ENCODE results near the gene USP35. TPM values are rescaled to one million over a fixed set of nuclear protein-coding genes. Genes with fewer than 3 reads are reported as not detected.

Gene USP35
- total RNA-seq, 1 donor from 2014 or later: 6.6 TPM

GRCh38 chr11:78158987-78159652, 29.6 kb upstream of the USP35 start:
- Histone ChIP-seq H3K27me3 (ENCODE audit: control insufficient read depth, insufficient read depth, low read length) (no peaks in the 10 kb centered on the region), H3K36me3 (ENCODE audit: control insufficient read depth, insufficient read depth, low read length) (no peaks in the 10 kb centered on the region), H3K4me3 (ENCODE audit: low read depth, low read length) (no peak overlapping the region)
- no peak for DNase-seq (ENCODE audit: low read depth)
- no peak for TF ChIP-seq CTCF (IDR thresholded peaks at IDR 0.05; ENCODE audit: insufficient read depth, low read length, poor library complexity, severe bottlenecking)

- no peak for DNase-seq (ENCODE audit: low read depth)
- Histone ChIP-seq H3K27me3 (ENCODE audit: control insufficient read depth, insufficient read depth, low read length) (no peaks in the 10 kb centered on the region), H3K36me3 (ENCODE audit: control insufficient read depth, insufficient read depth, low read length) (no peaks in the 10 kb centered on the region), H3K4me3 (ENCODE audit: low read depth, low read length) (no peak overlapping the region)
- no peak for TF ChIP-seq CTCF (IDR thresholded peaks at IDR 0.05; ENCODE audit: insufficient read depth, low read length, poor library complexity, severe bottlenecking)
Observed at GRCh38 chr11:78160557-78160956, 28.2 kb upstream of the USP35 start.

- H3K36me3 ChIP-seq (ENCODE audit: control insufficient read depth, insufficient read depth, low read length): no peaks in the 10 kb centered on the region
- H3K27me3 ChIP-seq (ENCODE audit: control insufficient read depth, insufficient read depth, low read length): no peaks in the 10 kb centered on the region
- no peak for DNase-seq (ENCODE audit: low read depth)
- H3K4me3 ChIP-seq (ENCODE audit: low read depth, low read length): no peak overlapping the region
- no peak for TF ChIP-seq CTCF (IDR thresholded peaks at IDR 0.05; ENCODE audit: insufficient read depth, low read length, poor library complexity, severe bottlenecking)
Observed at GRCh38 chr11:78161346-78161745, 27.4 kb upstream of the USP35 start.

GRCh38 chr11:78161962-78162371, 26.8 kb upstream of the USP35 start:
- no peaks in the 10 kb centered on the region for H3K27me3 ChIP-seq (ENCODE audit: control insufficient read depth, insufficient read depth, low read length)
- DNase-seq (ENCODE audit: low read depth): no peak
- H3K4me3 ChIP-seq (ENCODE audit: low read depth, low read length): no peak overlapping the region
- H3K36me3 ChIP-seq (ENCODE audit: control insufficient read depth, insufficient read depth, low read length): no peaks in the 10 kb centered on the region
- no peak for TF ChIP-seq CTCF (IDR thresholded peaks at IDR 0.05; ENCODE audit: insufficient read depth, low read length, poor library complexity, severe bottlenecking)

GRCh38 chr11:78163828-78164227, 24.9 kb upstream of the USP35 start:
- DNase-seq (ENCODE audit: low read depth): no peak
- no peak overlapping the region for H3K4me3 ChIP-seq (ENCODE audit: low read depth, low read length)
- no peaks in the 10 kb centered on the region for H3K36me3 ChIP-seq (ENCODE audit: control insufficient read depth, insufficient read depth, low read length)
- H3K27me3 ChIP-seq (ENCODE audit: control insufficient read depth, insufficient read depth, low read length): no peaks in the 10 kb centered on the region
- TF ChIP-seq CTCF (IDR thresholded peaks at IDR 0.05; ENCODE audit: insufficient read depth, low read length, poor library complexity, severe bottlenecking): no peak

GRCh38 chr11:78164471-78164870, 24.2 kb upstream of the USP35 start:
- Histone ChIP-seq H3K4me3 (ENCODE audit: low read depth, low read length) (no peak overlapping the region), H3K27me3 (ENCODE audit: control insufficient read depth, insufficient read depth, low read length) (no peaks in the 10 kb centered on the region), H3K36me3 (ENCODE audit: control insufficient read depth, insufficient read depth, low read length) (no peaks in the 10 kb centered on the region)
- no peak for DNase-seq (ENCODE audit: low read depth)
- TF ChIP-seq CTCF (IDR thresholded peaks at IDR 0.05; ENCODE audit: insufficient read depth, low read length, poor library complexity, severe bottlenecking): no peak

All from kidney epithelial cell (primary cell).